Epithelial cell of prostate (primary cell): ENCODE measurements around the gene ZNF85.
"Not testable (repeated sequence)": the region's sequence is repeated elsewhere in the genome, so short reads cannot be mapped to it uniquely, and the experiment has no call there.

Experiments
- DNase-seq: peaks from one replicate; pipeline ENCODE4 v3.0.0-alpha.2; 2011; ENCODE audit warnings: low read depth, low spot score
- H3K27ac ChIP-seq: fragments of 450-650 bp; 2 replicates; pipeline ENCODE4 v1.5.1; 2017; ENCODE audit warnings: mild to moderate bottlenecking

Gene ZNF85

GRCh38 chr19:20923077-20923871 lies at the start of gene ZNF85:
ZNF85 (plus strand) TSS chr19:20923251; CDS start chr19:20923401, 150 bp downstream.
- H3K27ac ChIP-seq = peak within 1 kb of the TSS; percentile 67
- DNase-seq = peak; percentile 58

GRCh38 chr19:20879501-20879900 lies 43.5 kb upstream of the ZNF85 start:
- no peak overlapping the region for H3K27ac ChIP-seq
- no peak for DNase-seq

GRCh38 chr19:20912973-20913372 lies 10.1 kb upstream of the ZNF85 start:
- DNase-seq = no peak
- no peak overlapping the region for H3K27ac ChIP-seq

- no peak overlapping the region for H3K27ac ChIP-seq
- no peak for DNase-seq
Observed at GRCh38 chr19:20925481-20925880, 2.4 kb downstream of the ZNF85 start.

- DNase-seq = no peak
- H3K27ac ChIP-seq = no peak overlapping the region
Observed at GRCh38 chr19:20926796-20927195, 3.7 kb downstream of the ZNF85 start.

GRCh38 chr19:20928371-20928770 lies 5.3 kb downstream of the ZNF85 start:
- H3K27ac ChIP-seq = no peak overlapping the region
- DNase-seq = no peak

GRCh38 chr19:20936322-20936947 lies 13.4 kb downstream of the ZNF85 start:
- DNase-seq = not testable (repeated sequence)

GRCh38 chr19:20952561-20953095 lies 29.6 kb downstream of the ZNF85 start:
- H3K27ac ChIP-seq, DNase-seq: not testable (repeated sequence)

More at GRCh38 chr19:20936322-20936947, 13.4 kb downstream of the ZNF85 start:
- not testable (repeated sequence) for H3K27ac ChIP-seq

GRCh38 chr19:20964798-20965197 lies 41.7 kb downstream of the ZNF85 start:
- H3K27ac ChIP-seq = no peak overlapping the region
- no peak for DNase-seq

GRCh38 chr19:20968092-20968491 lies 45.0 kb downstream of the ZNF85 start:
- H3K27ac ChIP-seq = peak overlapping the region; percentile 47
- no peak for DNase-seq

- H3K27ac ChIP-seq = peak overlapping the region; percentile 47
Observed at GRCh38 chr19:20969498-20969897, 46.4 kb downstream of the ZNF85 start.

GRCh38 chr19:20969898-20970297 lies 46.8 kb downstream of the ZNF85 start:
- H3K27ac ChIP-seq = peak overlapping the region; percentile 47
- no peak for DNase-seq

More at GRCh38 chr19:20969498-20969897, 46.4 kb downstream of the ZNF85 start:
- peak; percentile 57 for DNase-seq

GRCh38 chr19:20992788-20993187 lies 69.7 kb downstream of the ZNF85 start:
- not testable (repeated sequence) for H3K27ac ChIP-seq, DNase-seq

- no peak overlapping the region for H3K27ac ChIP-seq
- DNase-seq = peak; percentile 52
Observed at GRCh38 chr19:20999731-21000352, 76.8 kb downstream of the ZNF85 start.
